ENCODE measurements around the gene KDELR1. TPM values are rescaled to one million over a fixed set of nuclear protein-coding genes. Genes with fewer than 3 reads are reported as not detected.

Gene KDELR1
- total and polyA plus RNA-seq, 9 of the 15 experiments (the other 6 are each of a cell fraction or from before 2014, with no cell fraction given), result 6.1 to 165 (median 58.5) TPM

- TF ChIP-seq MLLT1 (IDR thresholded peaks at IDR 0.05) (peak; percentile 61 to 72; a peak in 2 of 4 replicates), ZNF644 (tag; IDR thresholded peaks at IDR 0.05; ENCODE audit: low read depth) (peak; percentile 97), GABPA (tag; conservative IDR thresholded peaks at IDR 0.05; ENCODE audit: low read depth) (peak; percentile 81), ZBTB33 (CRISPR knock-in tag; IDR thresholded peaks at IDR 0.05) (peak; percentile 52; the same call in 1 of the 2 replicates), MNT (conservative IDR thresholded peaks at IDR 0.05) (peak in 1 of 2 experiments; percentile 53; a peak in 2 of 4 replicates), ZBTB1 (CRISPR knock-in tag; IDR thresholded peaks at IDR 0.05; ENCODE audit: borderline replicate concordance, low read depth) (0 out of 2 replicates have a peak, but pooled peaks have one; percentile 70), MEF2D (tag; conservative IDR thresholded peaks at IDR 0.05; ENCODE audit: low read depth) (no peak), CTBP1 (IDR thresholded peaks at IDR 0.05; ENCODE audit: borderline replicate concordance) (peak; percentile 81; the same call in 1 of the 2 replicates), U2AF1 (optimal IDR thresholded peaks at IDR 0.05; ENCODE audit: low read depth, low read length) (no peak), NR2F6 (CRISPR knock-in tag; IDR thresholded peaks at IDR 0.05) (peak; percentile 37; the same call in 1 of the 2 replicates), TAF9B (IDR thresholded peaks at IDR 0.05; ENCODE audit: partially characterized antibody) (peak; percentile 29), ETV5 (CRISPR knock-in tag; IDR thresholded peaks at IDR 0.05; ENCODE audit: low read depth) (no peak; the same call in none of the 2 replicates), RB1 (IDR thresholded peaks at IDR 0.05; ENCODE audit: low read depth) (peak; percentile 91; the same call in 1 of the 2 replicates), SMAD2 (IDR thresholded peaks at IDR 0.05; ENCODE audit: low read depth, low read length) (no peak), ZNF77 (CRISPR knock-in tag; IDR thresholded peaks at IDR 0.05) (no peak), FUS (optimal IDR thresholded peaks at IDR 0.05; ENCODE audit: low read depth, low read length) (no peak), THRA (IDR thresholded peaks at IDR 0.05) (no peak), ZC3H11A (IDR thresholded peaks at IDR 0.05; ENCODE audit: low read depth, low read length) (no peak), E2F6 (IDR thresholded peaks at IDR 0.05; ENCODE audit: borderline replicate concordance in 1 of 2, extremely low read depth in 1 of 2, insufficient read depth in 1 of 2, insufficient read length in 1 of 2, low read depth in 1 of 2, low read length in 1 of 2, poor library complexity in 1 of 2, severe bottlenecking in 1 of 2) (peak; percentile 94 to 95)
These were observed 7.3 kb upstream of the KDELR1 start (continued) for GRCh38 chr19:48398375-48399235.

Data from K562 (cell line).